ENCODE results near the gene GPATCH8. TPM values are rescaled to one million over a fixed set of nuclear protein-coding genes. Genes with fewer than 3 reads are reported as not detected.

GPATCH8 gene
- total and polyA plus RNA-seq, 11 donors: 12.8 to 24.9 (median 20.3) TPM

DNA sequence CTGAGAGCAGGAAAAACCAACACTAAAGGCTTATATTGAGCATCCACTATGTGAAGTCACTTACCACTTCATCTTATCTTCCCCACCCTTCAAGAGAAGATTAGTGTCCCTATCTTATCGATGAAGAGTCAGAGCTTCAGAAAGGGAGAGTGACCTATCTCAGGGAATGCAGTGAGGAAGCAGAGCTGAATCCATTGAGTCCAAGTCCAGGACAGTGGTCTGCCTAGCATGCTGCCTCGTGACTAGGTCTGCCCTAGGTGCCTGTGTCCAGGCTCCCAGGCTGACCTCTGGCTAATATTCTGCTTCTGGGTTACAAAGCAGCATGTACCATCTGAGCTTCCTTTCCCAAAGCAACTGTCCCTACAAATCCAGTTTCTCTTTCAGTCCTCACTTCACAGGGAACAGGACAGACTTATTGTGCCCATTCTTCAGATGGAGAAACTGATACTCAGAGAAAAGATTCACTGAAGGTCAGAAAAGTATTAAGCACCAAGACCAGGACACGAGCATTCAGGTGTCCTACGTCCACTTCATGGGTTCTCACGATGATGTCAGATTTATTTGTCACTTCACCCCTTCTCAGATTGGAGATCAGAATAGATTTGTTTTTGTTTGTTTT is 40.8 kb upstream of the GPATCH8 start:
- DNase-seq: no peak
- Histone ChIP-seq H3K27ac (no peak overlapping the region), H3K4me1 (peaks cover 0 to 35% (median 0%) of the 10 kb centered on the region in 12 donors), H3K9me3 (no peaks in the 10 kb centered on the region), H3K36me3 (no peaks in the 10 kb centered on the region), H3K27me3 (peaks cover 0 to 17% (median 3%) of the 10 kb centered on the region in 9 donors), H3K4me3 (no peak overlapping the region)
- TF ChIP-seq POLR2A (IDR thresholded peaks at IDR 0.05): no peak
- intact Hi-C loops (cut with DNase I): no loop called here
- 66 to 69% (median 68%) methylated on average over 4 to 5 of the region's 5 CpGs for WGBS, 4 donors
- ATAC-seq: no peak

DNA sequence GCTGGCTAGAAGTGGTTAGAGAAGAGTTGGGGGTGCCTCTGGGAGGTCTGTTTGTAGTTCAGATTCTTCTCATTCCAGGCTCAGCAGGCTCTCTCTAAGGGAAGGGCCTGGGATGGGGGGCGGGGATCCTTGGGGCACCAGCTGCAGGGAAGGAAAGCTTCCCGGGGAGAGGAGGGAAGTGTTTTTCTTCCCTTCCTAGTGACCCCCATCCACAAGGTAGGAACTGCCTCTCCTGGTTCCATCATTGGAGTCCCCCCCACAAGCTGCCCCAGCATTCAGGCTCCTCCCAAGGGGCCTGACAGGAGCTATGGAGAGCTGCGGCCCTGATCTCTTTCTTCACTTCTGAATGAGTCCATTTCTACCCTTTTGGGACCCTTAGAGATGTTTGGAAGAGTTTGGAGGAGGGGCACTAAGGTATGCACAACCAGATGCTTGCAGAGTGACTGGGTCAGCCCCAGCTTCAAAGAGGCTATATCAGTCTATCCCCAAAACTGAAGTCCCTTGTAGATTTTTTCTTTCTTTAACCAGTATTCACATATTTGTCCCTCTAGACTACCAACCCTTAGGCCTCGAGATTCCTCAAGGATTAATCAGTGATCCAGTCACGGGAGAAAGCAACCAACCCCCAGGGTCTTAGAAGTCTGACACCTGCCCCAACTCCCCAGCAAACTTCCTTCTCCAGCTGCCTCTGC is 40.2 kb upstream of the GPATCH8 start:
- Histone ChIP-seq H3K4me3 (no peak overlapping the region), H3K36me3 (no peaks in the 10 kb centered on the region), H3K27me3 (peaks cover 0 to 17% (median 3%) of the 10 kb centered on the region in 9 donors), H3K9me3 (no peaks in the 10 kb centered on the region), H3K27ac (no peak overlapping the region), H3K4me1 (peaks cover 0 to 29% (median 0%) of the 10 kb centered on the region in 12 donors)
- intact Hi-C loops (cut with DNase I): no loop called here
- ATAC-seq (no peak), DNase-seq (no peak)
- TF ChIP-seq, protein P1, sequence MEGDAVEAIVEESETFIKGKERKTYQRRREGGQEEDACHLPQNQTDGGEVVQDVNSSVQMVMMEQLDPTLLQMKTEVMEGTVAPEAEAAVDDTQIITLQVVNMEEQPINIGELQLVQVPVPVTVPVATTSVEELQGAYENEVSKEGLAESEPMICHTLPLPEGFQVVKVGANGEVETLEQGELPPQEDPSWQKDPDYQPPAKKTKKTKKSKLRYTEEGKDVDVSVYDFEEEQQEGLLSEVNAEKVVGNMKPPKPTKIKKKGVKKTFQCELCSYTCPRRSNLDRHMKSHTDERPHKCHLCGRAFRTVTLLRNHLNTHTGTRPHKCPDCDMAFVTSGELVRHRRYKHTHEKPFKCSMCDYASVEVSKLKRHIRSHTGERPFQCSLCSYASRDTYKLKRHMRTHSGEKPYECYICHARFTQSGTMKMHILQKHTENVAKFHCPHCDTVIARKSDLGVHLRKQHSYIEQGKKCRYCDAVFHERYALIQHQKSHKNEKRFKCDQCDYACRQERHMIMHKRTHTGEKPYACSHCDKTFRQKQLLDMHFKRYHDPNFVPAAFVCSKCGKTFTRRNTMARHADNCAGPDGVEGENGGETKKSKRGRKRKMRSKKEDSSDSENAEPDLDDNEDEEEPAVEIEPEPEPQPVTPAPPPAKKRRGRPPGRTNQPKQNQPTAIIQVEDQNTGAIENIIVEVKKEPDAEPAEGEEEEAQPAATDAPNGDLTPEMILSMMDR (IDR thresholded peaks at IDR 0.05): no peak
- no peak for TF ChIP-seq POLR2A (IDR thresholded peaks at IDR 0.05)
- 51 to 70% (median 62%) methylated on average over 5 of the region's 5 CpGs for WGBS, 4 donors

DNA sequence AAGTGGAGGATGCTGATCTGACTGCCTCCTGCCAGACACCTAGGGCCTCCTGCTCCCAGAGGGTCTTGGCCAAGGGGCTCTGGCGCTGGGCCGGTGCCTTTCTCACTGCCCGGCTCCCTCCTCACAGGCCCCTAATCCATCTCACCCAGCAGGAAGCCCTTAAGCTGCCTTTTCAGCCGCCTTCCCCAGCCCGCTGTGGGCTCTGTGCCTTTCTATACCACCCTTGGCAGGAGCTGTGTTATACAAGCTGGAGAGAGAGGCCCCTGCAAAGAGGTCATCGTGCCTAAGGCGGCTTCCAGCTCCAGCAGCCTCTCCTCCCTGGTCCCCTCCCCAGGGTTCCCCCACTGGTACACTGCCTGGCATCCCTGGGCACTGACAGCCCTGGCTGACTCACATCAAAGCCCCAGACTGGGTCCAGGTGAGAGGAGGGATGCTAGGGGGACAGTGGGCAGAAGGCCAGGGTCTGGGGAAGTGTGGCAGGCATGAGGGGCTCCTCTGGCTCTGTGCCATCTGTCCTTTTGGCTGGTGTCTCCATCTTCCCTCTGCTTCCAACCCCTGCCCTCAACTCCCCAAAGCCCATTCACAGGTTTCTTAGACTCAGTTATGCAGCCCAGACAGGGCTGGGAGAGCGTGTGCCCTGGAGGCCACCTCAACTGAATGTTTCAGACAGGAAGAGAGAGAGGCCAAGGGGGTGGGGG is 38.8 kb upstream of the GPATCH8 start:
- no peak for DNase-seq
- no peak overlapping the region for H3K27ac ChIP-seq
- 50 to 62% (median 57%) methylated on average over 8 of the region's 8 CpGs for WGBS, 4 donors
- H3K9me3 ChIP-seq: no peaks in the 10 kb centered on the region
- H3K36me3 ChIP-seq: no peaks in the 10 kb centered on the region
- no peak for TF ChIP-seq POLR2A (IDR thresholded peaks at IDR 0.05)
- TF ChIP-seq, protein P1 (IDR thresholded peaks at IDR 0.05): no peak
- H3K4me1 ChIP-seq: peaks cover 0 to 21% (median 0%) of the 10 kb centered on the region in 12 donors
- intact Hi-C loops (cut with DNase I): no loop called here
- no peak for ATAC-seq
- peaks cover 0 to 17% (median 3%) of the 10 kb centered on the region in 9 donors for H3K27me3 ChIP-seq
- no peak overlapping the region for H3K4me3 ChIP-seq

DNA sequence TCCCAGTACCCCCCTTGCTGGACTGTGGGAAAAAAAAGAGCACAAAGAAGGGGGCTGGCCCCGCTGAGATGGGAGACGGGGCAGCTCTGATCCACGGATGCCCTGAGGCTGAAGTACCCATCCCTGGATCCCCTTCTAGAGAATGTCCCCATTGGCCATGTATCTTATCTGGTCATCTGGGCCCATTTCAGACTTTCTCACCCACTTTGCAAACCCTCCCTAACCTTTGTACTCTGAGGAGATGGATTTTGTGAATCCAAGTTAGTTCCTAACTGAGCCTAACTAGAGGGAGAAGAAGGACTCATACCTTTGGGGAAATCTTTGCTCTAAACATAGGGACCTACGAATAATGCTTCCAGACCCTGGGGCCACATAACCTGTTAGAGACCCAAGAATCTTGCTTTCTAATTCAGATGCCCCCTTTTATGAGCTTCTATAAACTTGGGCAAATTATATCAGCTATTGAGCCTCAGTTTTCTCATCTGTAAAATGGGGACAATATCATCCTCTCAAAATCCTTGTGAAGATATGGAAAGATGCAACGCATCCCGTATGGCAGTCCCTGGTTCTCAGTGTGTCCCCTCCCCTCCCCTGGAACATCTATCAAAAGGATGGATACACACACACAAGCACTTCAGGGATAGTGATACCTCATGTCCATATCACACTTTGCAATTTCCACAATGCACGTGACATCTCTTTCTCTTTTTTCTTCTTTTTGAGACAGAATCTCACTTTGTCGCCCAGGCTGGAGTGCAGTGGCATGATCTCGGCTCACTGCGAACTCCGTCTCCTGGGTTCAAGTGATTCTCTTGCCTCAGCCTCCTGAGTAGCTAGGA is 37.3 kb upstream of the GPATCH8 start:
- no peaks in the 10 kb centered on the region for H3K36me3 ChIP-seq
- no peak overlapping the region for H3K4me3 ChIP-seq
- TF ChIP-seq, protein P1 (IDR thresholded peaks at IDR 0.05): no peak
- DNase-seq: no peak
- H3K27me3 ChIP-seq: peaks cover 0 to 17% (median 3%) of the 10 kb centered on the region in 9 donors
- intact Hi-C loops (cut with DNase I): no loop called here
- H3K4me1 ChIP-seq: peaks cover 0 to 25% (median 0%) of the 10 kb centered on the region in 12 donors
- H3K9me3 ChIP-seq: no peaks in the 10 kb centered on the region
- H3K27ac ChIP-seq: no peak overlapping the region
- 82 to 87% (median 86%) methylated on average over 11 of the region's 11 CpGs for WGBS, 4 donors
- no peak for ATAC-seq
